ENCODE measurements around the gene FKBP11.

- TF ChIP-seq CTCF (IDR thresholded peaks at IDR 0.05; ENCODE audit: borderline replicate concordance, extremely low read depth, low read length, poor library complexity, severe bottlenecking) (no peak), EZH2 (IDR thresholded peaks at IDR 0.05; ENCODE audit: borderline replicate concordance, low read depth, low read length, severe bottlenecking) (no peak)
Observed at GRCh38 chr12:48954061-48954460, 28.8 kb upstream of the FKBP11 start.
